ENCODE results near the gene CHSY3.
"Not testable (repeated sequence)": the region's sequence is repeated elsewhere in the genome, so short reads cannot be mapped to it uniquely, and the experiment has no call there.

CHSY3 gene

GRCh38 chr5:130171699-130172098 is 267.4 kb downstream of the CHSY3 start:
- no peak for DNase-seq

- DNase-seq = no peak
Observed at GRCh38 chr5:130183115-130183514, 278.9 kb downstream of the CHSY3 start.

- no peak for DNase-seq
Observed at GRCh38 chr5:130189961-130190360, 285.7 kb downstream of the CHSY3 start.

GRCh38 chr5:130198927-130199326 is 294.7 kb downstream of the CHSY3 start:
- no peak for DNase-seq

GRCh38 chr5:130206686-130207085 is 302.4 kb downstream of the CHSY3 start:
- DNase-seq = no peak

GRCh38 chr5:130213607-130214006 is 309.3 kb downstream of the CHSY3 start:
- DNase-seq = no peak

- DNase-seq = no peak
Observed at GRCh38 chr5:130216286-130216685, 312.0 kb downstream of the CHSY3 start.

GRCh38 chr5:130222573-130222972 is 318.3 kb downstream of the CHSY3 start:
- DNase-seq = no peak

- DNase-seq = not testable (repeated sequence)
Observed at GRCh38 chr5:130226556-130226955, 322.3 kb downstream of the CHSY3 start.

GRCh38 chr5:130227699-130228098 is 323.4 kb downstream of the CHSY3 start:
- no peak for DNase-seq

GRCh38 chr5:130231786-130232185 is 327.5 kb downstream of the CHSY3 start:
- no peak for DNase-seq

- no peak for DNase-seq
Observed at GRCh38 chr5:130234816-130235215, 330.6 kb downstream of the CHSY3 start.
